AG10803 (cell line): Measurements from ENCODE around the gene GNPTAB.
"Not testable (repeated sequence)": the region's sequence is repeated elsewhere in the genome, so short reads cannot be mapped to it uniquely, and the experiment has no call there.

Source experiments
- DNase-seq: peaks from one replicate; pipeline ENCODE4 v3.0.0; 2010; ENCODE audit warnings: low read depth
- H3K4me3 ChIP-seq: 2 replicates; pipeline ENCODE4 v1.5.1; 2011; ENCODE audit warnings: mild to moderate bottlenecking, low read length, control low read depth
- CTCF ChIP-seq: conservative IDR thresholded peaks from 2 replicates; pipeline ENCODE4 v1.5.1; 2011; ENCODE audit warnings: mild to moderate bottlenecking, low read length, control low read depth, inconsistent platforms

GNPTAB gene

GRCh38 chr12:101828463-101829196, 2.1 kb downstream of the GNPTAB start:
- no peak for DNase-seq
- no peak for TF ChIP-seq CTCF
- H3K4me3 ChIP-seq = no peak overlapping the region

- H3K4me3 ChIP-seq = no peak overlapping the region
- TF ChIP-seq CTCF = no peak
- no peak for DNase-seq
These were observed 3.9 kb downstream of the GNPTAB start for GRCh38 chr12:101826766-101827368.

- no peak for DNase-seq
- H3K4me3 ChIP-seq = no peak overlapping the region
- no peak for TF ChIP-seq CTCF
These were observed 5.9 kb downstream of the GNPTAB start for GRCh38 chr12:101824831-101825230.

- no peak for TF ChIP-seq CTCF
- H3K4me3 ChIP-seq = no peak overlapping the region
- peak; percentile 17 for DNase-seq
These were observed 6.9 kb downstream of the GNPTAB start for GRCh38 chr12:101823891-101824290.

GRCh38 chr12:101823039-101823438, 7.7 kb downstream of the GNPTAB start:
- no peak for TF ChIP-seq CTCF
- DNase-seq = no peak
- no peak overlapping the region for H3K4me3 ChIP-seq

GRCh38 chr12:101819467-101819866, 11.3 kb downstream of the GNPTAB start:
- H3K4me3 ChIP-seq = no peak overlapping the region
- no peak for DNase-seq
- TF ChIP-seq CTCF = no peak

GRCh38 chr12:101818689-101819088, 12.1 kb downstream of the GNPTAB start:
- H3K4me3 ChIP-seq, DNase-seq: not testable (repeated sequence)
